IMR-90 (cell line): ENCODE data around the gene CALCOCO2.
A peak's percentile ranks its signal among the peaks of the same experiment; 100 is the strongest.

Experiments used
- CEBPB ChIP-seq: IDR thresholded peaks from 2 replicates; pipeline ENCODE4 v1.6.1; 2012; ENCODE audit warnings: low read depth, low read length, improper control_type of control experiment
- MAZ ChIP-seq: IDR thresholded peaks from 2 replicates; pipeline ENCODE4 v1.6.1; 2012; ENCODE audit warnings: low read depth, mild to moderate bottlenecking, low read length, improper control_type of control experiment, moderate library complexity, borderline replicate concordance
- POLR2A ChIP-seq: IDR thresholded peaks from 2 replicates; pipeline ENCODE4 v1.6.1; 2012; ENCODE audit warnings: mild to moderate bottlenecking, low read depth, low read length
- TF ChIP-seq, protein P1 (sequence below): conservative IDR thresholded peaks from 2 replicates; pipeline ENCODE4 v1.5.1; 2012; ENCODE audit warnings: mild to moderate bottlenecking, low read depth, low read length, improper control_type of control experiment

DNA sequence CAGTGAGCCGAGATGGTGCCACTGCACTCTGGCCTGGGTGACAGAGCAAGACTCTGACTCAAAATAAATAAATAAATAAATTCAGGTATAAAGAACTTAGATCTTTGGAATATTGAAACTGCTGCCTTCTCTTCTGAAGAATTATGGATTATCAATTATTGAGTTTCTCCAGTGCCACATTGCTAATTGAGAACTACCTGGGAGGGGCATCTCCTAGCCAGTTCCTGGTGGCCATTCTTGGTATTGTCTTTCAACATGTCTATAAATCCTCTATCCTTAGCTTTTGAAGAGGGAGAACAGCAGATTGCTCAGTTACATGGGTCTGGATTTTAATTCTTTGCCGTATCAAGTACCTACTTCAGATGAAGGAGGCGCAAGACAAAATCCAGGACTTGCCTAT lies 29.2 kb downstream of the CALCOCO2 start:
- TF ChIP-seq, protein P1, sequence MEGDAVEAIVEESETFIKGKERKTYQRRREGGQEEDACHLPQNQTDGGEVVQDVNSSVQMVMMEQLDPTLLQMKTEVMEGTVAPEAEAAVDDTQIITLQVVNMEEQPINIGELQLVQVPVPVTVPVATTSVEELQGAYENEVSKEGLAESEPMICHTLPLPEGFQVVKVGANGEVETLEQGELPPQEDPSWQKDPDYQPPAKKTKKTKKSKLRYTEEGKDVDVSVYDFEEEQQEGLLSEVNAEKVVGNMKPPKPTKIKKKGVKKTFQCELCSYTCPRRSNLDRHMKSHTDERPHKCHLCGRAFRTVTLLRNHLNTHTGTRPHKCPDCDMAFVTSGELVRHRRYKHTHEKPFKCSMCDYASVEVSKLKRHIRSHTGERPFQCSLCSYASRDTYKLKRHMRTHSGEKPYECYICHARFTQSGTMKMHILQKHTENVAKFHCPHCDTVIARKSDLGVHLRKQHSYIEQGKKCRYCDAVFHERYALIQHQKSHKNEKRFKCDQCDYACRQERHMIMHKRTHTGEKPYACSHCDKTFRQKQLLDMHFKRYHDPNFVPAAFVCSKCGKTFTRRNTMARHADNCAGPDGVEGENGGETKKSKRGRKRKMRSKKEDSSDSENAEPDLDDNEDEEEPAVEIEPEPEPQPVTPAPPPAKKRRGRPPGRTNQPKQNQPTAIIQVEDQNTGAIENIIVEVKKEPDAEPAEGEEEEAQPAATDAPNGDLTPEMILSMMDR, result 0 out of 2 replicates have a peak, but pooled peaks have one; percentile 15
- TF ChIP-seq CEBPB, result no peak
- TF ChIP-seq MAZ, result no peak
- TF ChIP-seq POLR2A, result no peak
